CD4-positive, alpha-beta T cell (primary cell): ENCODE measurements around the gene PROB1. TPM values are rescaled to one million over a fixed set of nuclear protein-coding genes. Genes with fewer than 3 reads are reported as not detected.

Experiments used
- ATAC-seq: fragments of 200-7000 bp; cut with Tn5 transposase; one replicate; pipeline ENCODE4 v1.10.0; 2022; ENCODE audit warnings: mild to moderate bottlenecking; ENCODE audit not compliant: poor library complexity
- CTCF ChIA-PET: fragments of 350-600 bp; sonication (Branson Sonifier 250); formaldehyde crosslinking; loops from one replicate; lab custom pipeline; 2021; ENCODE audit warnings: antibody characterized with exemption, inconsistent platforms; lab: Charles Lee
- POLR2A ChIA-PET: fragments of 350-600 bp; sonication (Branson Sonifier 250); formaldehyde crosslinking; loops from one replicate; lab custom pipeline; 2021; ENCODE audit warnings: antibody characterized with exemption, inconsistent platforms; lab: Charles Lee
- DNase-seq, 14 experiments: peaks; one replicate each; pipeline ENCODE4 v3.0.0-alpha.2; 2013 to 2020; ENCODE audit warnings: mixed read lengths in 2 of 14
- H3K27ac ChIP-seq, 2 donors: one replicate each; pipeline versions ENCODE4 v1.5.1 to v1.7.0; 2013; ENCODE audit warnings: low read length in 2 of 2, low read depth in 1 of 2, mild to moderate bottlenecking in 1 of 2
- H3K27me3 ChIP-seq, 2 experiments: 1 replicate in 1 of 2; 2 replicates in 1 of 2; pipeline versions ENCODE4 v1.6.1 to v1.7.0; 2013; ENCODE audit warnings: low read length in 2 of 2, control low read depth in 1 of 2, mild to moderate bottlenecking in 1 of 2, moderate library complexity in 1 of 2; ENCODE audit not compliant: insufficient read depth in 2 of 2, control insufficient read depth in 1 of 2
- H3K36me3 ChIP-seq: one replicate; pipeline ENCODE4 v1.6.1; 2013; ENCODE audit warnings: low read length, control low read depth; ENCODE audit not compliant: insufficient read depth
- H3K4me1 ChIP-seq: one replicate; pipeline ENCODE4 v1.6.1; 2013; ENCODE audit warnings: low read length, control low read depth; ENCODE audit not compliant: insufficient read depth
- H3K4me3 ChIP-seq: one replicate; pipeline ENCODE4 v1.5.1; 2013; ENCODE audit warnings: mild to moderate bottlenecking, low read length, moderate library complexity
- H3K9me3 ChIP-seq, 2 experiments: 1 replicate in 1 of 2; 2 replicates in 1 of 2; pipeline versions ENCODE4 v1.6.1 to v1.7.0; 2013; ENCODE audit warnings: low read length in 2 of 2, mild to moderate bottlenecking in 2 of 2, control low read depth in 1 of 2, moderate library complexity in 1 of 2; ENCODE audit not compliant: control insufficient read depth in 1 of 2, insufficient read depth in 1 of 2
- H3K27ac Mint-ChIP-seq: one replicate; pipeline ENCODE4 v1.8.0; 2020; ENCODE audit warnings: mixed read lengths
- H3K27me3 Mint-ChIP-seq: one replicate; pipeline ENCODE4 v1.8.0; 2021; ENCODE audit warnings: mixed read lengths
- H3K36me3 Mint-ChIP-seq: one replicate; pipeline ENCODE4 v1.8.0; 2021; ENCODE audit warnings: low read depth, mixed read lengths
- H3K4me1 Mint-ChIP-seq: one replicate; pipeline ENCODE4 v1.8.0; 2021; ENCODE audit warnings: low read depth, mixed read lengths
- H3K4me3 Mint-ChIP-seq: one replicate; pipeline ENCODE4 v1.8.0; 2020; ENCODE audit warnings: mild to moderate bottlenecking, mixed read lengths
- H3K9me3 Mint-ChIP-seq: one replicate; pipeline ENCODE4 v1.8.0; 2020; ENCODE audit warnings: mixed read lengths
- intact Hi-C, 2 experiments: fragments of 100-400 bp; cut with DNase I in 1 of 2; cut with micrococcal nuclease in 1 of 2; formaldehyde crosslinking; loops; one replicate each; pipeline versions ENCODE4 v1.15.1 to v1.9.0; 2023 to 2025; cut with DNase I, micrococcal nuclease
- total RNA-seq, 174 experiments: library from RNA in 2 of 174; stranded (reverse) in 2 of 174; gene quantifications; one replicate each; pipeline ENCODE4 v1.2.3 and lab custom pipeline; 2021 to 2026
- TF ChIP-seq, protein P1 (sequence below): fragments of 200-600 bp; IDR thresholded peaks from one replicate; pipeline ENCODE4 v1.8.0; 2022; ENCODE audit warnings: antibody characterized with exemption, mild to moderate bottlenecking

The PROB1 gene
- total RNA-seq, 2 experiments from 2014 or later: 0.25 to 0.41 TPM

- CTCF ChIA-PET: no interaction called here
Measured at GRCh38 chr5:139378101-139378825, 16.6 kb downstream of the PROB1 start.

GRCh38 chr5:139377226-139377625 is 17.7 kb downstream of the PROB1 start:
- H3K36me3 Mint-ChIP-seq: peaks cover 23% of the 10 kb centered on the region
- no peak overlapping the region for H3K27ac Mint-ChIP-seq
- H3K4me3 Mint-ChIP-seq: no peak overlapping the region
- TF ChIP-seq, protein P1, sequence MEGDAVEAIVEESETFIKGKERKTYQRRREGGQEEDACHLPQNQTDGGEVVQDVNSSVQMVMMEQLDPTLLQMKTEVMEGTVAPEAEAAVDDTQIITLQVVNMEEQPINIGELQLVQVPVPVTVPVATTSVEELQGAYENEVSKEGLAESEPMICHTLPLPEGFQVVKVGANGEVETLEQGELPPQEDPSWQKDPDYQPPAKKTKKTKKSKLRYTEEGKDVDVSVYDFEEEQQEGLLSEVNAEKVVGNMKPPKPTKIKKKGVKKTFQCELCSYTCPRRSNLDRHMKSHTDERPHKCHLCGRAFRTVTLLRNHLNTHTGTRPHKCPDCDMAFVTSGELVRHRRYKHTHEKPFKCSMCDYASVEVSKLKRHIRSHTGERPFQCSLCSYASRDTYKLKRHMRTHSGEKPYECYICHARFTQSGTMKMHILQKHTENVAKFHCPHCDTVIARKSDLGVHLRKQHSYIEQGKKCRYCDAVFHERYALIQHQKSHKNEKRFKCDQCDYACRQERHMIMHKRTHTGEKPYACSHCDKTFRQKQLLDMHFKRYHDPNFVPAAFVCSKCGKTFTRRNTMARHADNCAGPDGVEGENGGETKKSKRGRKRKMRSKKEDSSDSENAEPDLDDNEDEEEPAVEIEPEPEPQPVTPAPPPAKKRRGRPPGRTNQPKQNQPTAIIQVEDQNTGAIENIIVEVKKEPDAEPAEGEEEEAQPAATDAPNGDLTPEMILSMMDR: no peak
- Histone ChIP-seq H3K36me3 (peaks cover 11% of the 10 kb centered on the region), H3K4me1 (no peaks in the 10 kb centered on the region), H3K27me3 (no peaks in the 10 kb centered on the region), H3K4me3 (no peak overlapping the region), H3K9me3 (peaks cover 0 to 5% of the 10 kb centered on the region in 2 experiments), H3K27ac (no peak overlapping the region)
- H3K4me1 Mint-ChIP-seq: no peaks in the 10 kb centered on the region
- ChIA-PET CTCF (no interaction called here), POLR2A (no interaction called here)
- DNase-seq (peak in 1 of 14 experiments; percentile 11), ATAC-seq (no peak)
- no peaks in the 10 kb centered on the region for H3K9me3 Mint-ChIP-seq
- intact Hi-C loops: no loop called here
- H3K27me3 Mint-ChIP-seq: no peaks in the 10 kb centered on the region

More at GRCh38 chr5:139378101-139378825, 16.6 kb downstream of the PROB1 start:
- Histone ChIP-seq H3K4me3 (no peak overlapping the region), H3K9me3 (peaks cover 0 to 5% of the 10 kb centered on the region in 2 experiments), H3K4me1 (no peaks in the 10 kb centered on the region), H3K27ac (no peak overlapping the region), H3K27me3 (no peaks in the 10 kb centered on the region), H3K36me3 (peaks cover 6% of the 10 kb centered on the region)
- H3K36me3 Mint-ChIP-seq: peaks cover 16% of the 10 kb centered on the region
- H3K9me3 Mint-ChIP-seq: no peaks in the 10 kb centered on the region
- no peaks in the 10 kb centered on the region for H3K4me1 Mint-ChIP-seq
- H3K4me3 Mint-ChIP-seq: no peak overlapping the region
- POLR2A ChIA-PET: no interaction called here
- no peak overlapping the region for H3K27ac Mint-ChIP-seq
- intact Hi-C loops: no loop called here
- TF ChIP-seq, protein P1: no peak
- DNase-seq: peak in 1 of 14 experiments; percentile 29
- H3K27me3 Mint-ChIP-seq: no peaks in the 10 kb centered on the region
- ATAC-seq: no peak

DNA sequence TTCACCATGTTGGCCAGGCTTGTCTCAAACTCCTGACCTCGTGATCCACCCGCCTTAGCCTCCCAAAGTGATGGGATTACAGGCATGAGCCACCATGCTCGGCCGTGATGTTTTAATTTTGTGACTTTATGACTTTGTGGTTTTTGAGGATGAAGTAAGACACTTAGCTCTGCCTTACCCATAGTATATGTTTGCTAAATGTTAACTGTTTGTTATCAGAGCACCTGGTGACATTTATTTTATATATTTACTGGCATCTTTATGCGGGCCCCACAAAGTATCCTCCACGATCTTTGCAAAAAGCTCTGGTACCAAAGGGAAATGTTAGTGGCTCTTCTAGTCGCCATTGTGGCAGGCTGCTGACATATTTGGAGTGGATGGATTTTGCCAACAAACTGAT is 18.5 kb downstream of the PROB1 start:
- CTCF ChIA-PET: no interaction called here
- DNase-seq (no peak), ATAC-seq (no peak)
- Histone ChIP-seq H3K4me1 (no peaks in the 10 kb centered on the region), H3K27me3 (no peaks in the 10 kb centered on the region), H3K27ac (no peak overlapping the region), H3K9me3 (peaks cover 0 to 5% of the 10 kb centered on the region in 2 experiments), H3K36me3 (peaks cover 19% of the 10 kb centered on the region), H3K4me3 (no peak overlapping the region)
- H3K36me3 Mint-ChIP-seq: peaks cover 32% of the 10 kb centered on the region
- H3K27me3 Mint-ChIP-seq: no peaks in the 10 kb centered on the region
- no peaks in the 10 kb centered on the region for H3K4me1 Mint-ChIP-seq
- H3K9me3 Mint-ChIP-seq: no peaks in the 10 kb centered on the region
- TF ChIP-seq, protein P1: no peak
- no peak overlapping the region for H3K4me3 Mint-ChIP-seq
- H3K27ac Mint-ChIP-seq: no peak overlapping the region
- intact Hi-C loops: no loop called here
- POLR2A ChIA-PET: no interaction called here
